K562 (cell line): ENCODE measurements around the gene DMGDH. TPM values are rescaled to one million over a fixed set of nuclear protein-coding genes. Genes with fewer than 3 reads are reported as not detected.

Experiments used
- ATAC-seq: fragments of 200-7000 bp; cut with Tn5 transposase; 3 replicates; pipeline ENCODE4 v1.9.1; 2020; ENCODE audit warnings: moderate library complexity
- BruUV-seq: library from RNA; stranded (reverse); fragments of 400-500 nt; replicated peaks from 2 replicates; lab custom pipeline; 2021; lab: Mats Ljungman, UMichigan
- CTCF ChIA-PET: fragments of 300-600 bp; formaldehyde crosslinking; extraction: SDS; loops from one replicate; lab custom pipeline; 2021; ENCODE audit warnings: low intra/inter-chr PET ratio; lab: Yijun Ruan, JAX
- POLR2A ChIA-PET: fragments of 300-600, 350-650 bp; sonication (Branson Sonifier 250); formaldehyde crosslinking; extraction: SDS; loops from one replicate; lab custom pipeline; 2021; ENCODE audit warnings: antibody characterized with exemption, inconsistent platforms; lab: Yijun Ruan, JAX
- DNase-seq, 4 experiments: peaks; one replicate each; pipeline versions ENCODE4 v3.0.0 to v3.0.0-alpha.2; 2011 to 2018; ENCODE audit warnings: low spot score in 3 of 4, mixed read lengths in 3 of 4; ENCODE audit errors: extremely low read depth in 1 of 4
- FAIRE-seq: peaks from 2 replicates; lab custom pipeline; 2011; peaks lifted over from hg19 to GRCh38; lab: Jason Lieb, UNC
- H2AFZ ChIP-seq: 2 replicates; pipeline ENCODE4 v1.6.0; 2011; ENCODE audit warnings: low read depth, low read length, control low read depth, inconsistent platforms
- H3K27ac ChIP-seq: fragments of 200-600 bp; 3 replicates; pipeline ENCODE4 v1.8.0; 2011; ENCODE audit warnings: low read depth, mild to moderate bottlenecking, control low read depth, inconsistent platforms, low read length, moderate library complexity, mixed read lengths; ENCODE audit errors: extremely low read depth
- H3K27me3 ChIP-seq, 2 experiments: fragments of 300-600 bp in 1 of 2; 2 replicates in 1 of 2; 3 replicates in 1 of 2; pipeline versions ENCODE4 v1.6.0 to v1.8.0; 2011; ENCODE audit warnings: inconsistent platforms in 2 of 2, low read length in 2 of 2, mild to moderate bottlenecking in 1 of 2, mixed read lengths in 1 of 2, moderate library complexity in 1 of 2; ENCODE audit not compliant: control insufficient read depth in 2 of 2, insufficient read depth in 2 of 2
- H3K36me3 ChIP-seq: fragments of 300-600 bp; 3 replicates; pipeline ENCODE4 v1.8.0; 2011; ENCODE audit warnings: mild to moderate bottlenecking, low read length, inconsistent platforms; ENCODE audit not compliant: control insufficient read depth, insufficient read depth
- H3K4me1 ChIP-seq, 2 experiments: fragments of 200-600 bp in 1 of 2; replicated peaks in 1 of 2; 2 replicates in 1 of 2; 3 replicates in 1 of 2; pipeline versions ENCODE4 v1.5.1 to v1.8.0; 2011; ENCODE audit warnings: inconsistent platforms in 2 of 2, low read length in 2 of 2, mild to moderate bottlenecking in 1 of 2, mixed read lengths in 1 of 2, moderate library complexity in 1 of 2; ENCODE audit not compliant: control insufficient read depth in 2 of 2, insufficient read depth in 2 of 2
- H3K4me2 ChIP-seq: 2 replicates; pipeline ENCODE4 v1.6.1; 2011; ENCODE audit warnings: low read length, control low read depth, inconsistent platforms, mixed read lengths; ENCODE audit not compliant: insufficient read depth
- H3K4me3 ChIP-seq: fragments of 200-600 bp; sonication (generic), shearing (Covaris generic); 2 replicates; pipeline ENCODE4 v1.5.1; 2016; ENCODE audit warnings: control low read depth, inconsistent platforms
- H3K79me2 ChIP-seq: fragments of 200-600 bp; 3 replicates; pipeline ENCODE4 v1.8.0; 2011; ENCODE audit warnings: low read length, inconsistent platforms; ENCODE audit not compliant: control insufficient read depth, insufficient read depth
- H3K9ac ChIP-seq, 2 experiments: 2 replicates each; pipeline versions ENCODE4 v1.6.0 to v1.6.1; 2011; ENCODE audit warnings: low read depth in 2 of 2, low read length in 2 of 2, control low read depth in 1 of 2, inconsistent platforms in 1 of 2, mild to moderate bottlenecking in 1 of 2, mixed read lengths in 1 of 2; ENCODE audit not compliant: insufficient read depth in 1 of 2
- H3K9me1 ChIP-seq: one replicate; pipeline ENCODE4 v1.6.0; 2011; ENCODE audit warnings: inconsistent platforms, mild to moderate bottlenecking, low read length, moderate library complexity; ENCODE audit not compliant: control insufficient read depth, insufficient read depth
- H3K9me3 ChIP-seq: replicated peaks from 2 replicates; pipeline ENCODE4 v1.5.1; 2011; ENCODE audit warnings: low read depth, low read length, inconsistent platforms; ENCODE audit not compliant: control insufficient read depth, insufficient read depth
- H4K20me1 ChIP-seq: replicated peaks from 2 replicates; pipeline ENCODE4 v1.6.1; 2011; ENCODE audit warnings: low read length, inconsistent platforms, mixed read lengths; ENCODE audit not compliant: control insufficient read depth, insufficient read depth
- CHD4 ChIP-seq: fragments of 200-600 bp; sonication (generic); IDR thresholded peaks from 3 replicates; pipeline ENCODE4 v1.6.1; 2012; ENCODE audit warnings: low read depth, mild to moderate bottlenecking, mixed read lengths, low read length, inconsistent platforms; ENCODE audit not compliant: insufficient read depth, insufficient replicate concordance, poor library complexity, severe bottlenecking
- COPS2 ChIP-seq: fragments of 450-650 bp; conservative IDR thresholded peaks from 2 replicates; pipeline ENCODE4 v1.6.1; 2016; ENCODE audit warnings: mild to moderate bottlenecking, moderate library complexity
- E2F4 ChIP-seq: sonication (generic); formaldehyde crosslinking; IDR thresholded peaks from 2 replicates; pipeline ENCODE4 v1.8.0; 2022; ENCODE audit warnings: mild to moderate bottlenecking, low read depth, missing genetic modification reagents
- HNRNPL ChIP-seq: fragments of 200-400 bp; formaldehyde crosslinking; IDR thresholded peaks from 2 replicates; pipeline ENCODE4 v1.6.1; 2017; ENCODE audit warnings: low read depth, mild to moderate bottlenecking, low read length
- POU5F1 ChIP-seq: fragments of 150-350 bp; IDR thresholded peaks from 2 replicates; pipeline ENCODE4 v1.6.1; 2014; ENCODE audit warnings: borderline replicate concordance, low read length, low read depth, mild to moderate bottlenecking; ENCODE audit not compliant: partially characterized antibody
- PRDM10 ChIP-seq: fragments of 450-650 bp; IDR thresholded peaks from 2 replicates; pipeline ENCODE4 v1.6.1; 2018; ENCODE audit not compliant: partially characterized antibody
- RBM22 ChIP-seq: fragments of 200-400 bp; formaldehyde crosslinking; IDR thresholded peaks from 2 replicates; pipeline ENCODE4 v1.6.1; 2018; ENCODE audit warnings: low read length, low read depth; ENCODE audit not compliant: poor library complexity, severe bottlenecking
- RFX7 ChIP-seq: fragments of 250-450 bp; sonication (Bioruptor Pico); IDR thresholded peaks from 2 replicates; pipeline ENCODE4 v1.5.1; 2021; ENCODE audit warnings: mild to moderate bottlenecking
- RUNX1 ChIP-seq: sonication (generic); IDR thresholded peaks from 2 replicates; pipeline ENCODE4 v1.6.1; 2016; ENCODE audit warnings: antibody characterized with exemption, low read depth
- SMARCA5 ChIP-seq: fragments of 450-650 bp; IDR thresholded peaks from 2 replicates; pipeline ENCODE4 v1.6.1; 2016
- TCFL5 ChIP-seq: fragments of 250-450 bp; sonication (Bioruptor Pico); conservative IDR thresholded peaks from 2 replicates; pipeline ENCODE4 v1.6.1; 2021; ENCODE audit warnings: mild to moderate bottlenecking, moderate library complexity, matching md5 sums
- ZBED1 ChIP-seq: IDR thresholded peaks from 2 replicates; pipeline ENCODE4 v1.6.1; 2014
- ZBTB12 ChIP-seq: fragments of 250-450 bp; sonication (Bioruptor Pico); IDR thresholded peaks from 2 replicates; pipeline ENCODE4 v1.4.0; 2020
- ZBTB49 ChIP-seq: sonication (generic); formaldehyde crosslinking; IDR thresholded peaks from 2 replicates; pipeline ENCODE4 v1.8.0; 2022; ENCODE audit warnings: missing genetic modification reagents, mild to moderate bottlenecking, borderline replicate concordance
- ZC3H4 ChIP-seq: sonication (generic); formaldehyde crosslinking; IDR thresholded peaks from 2 replicates; pipeline ENCODE4 v1.9.0; 2021; ENCODE audit warnings: missing genetic modification reagents, borderline replicate concordance
- WGBS: fragments of 100-300 bp; shearing (Covaris generic); methylation state at CpG from one replicate; pipeline ENCODE4 v1.1.6; 2016; ENCODE audit warnings: low coverage, mixed read lengths; ENCODE audit not compliant: insufficient coverage; ENCODE audit errors: missing lambda C conversion rate; 5-methylcytosine and 5-hydroxymethylcytosine counted together
- in situ Hi-C: fragments of 300-500 bp; cut with MboI; formaldehyde crosslinking; loops from 4 replicates; pipeline ENCODE4 v1.15.0; 2018; ENCODE audit warnings: inconsistent platforms, mixed read lengths
- intact Hi-C: fragments of 100-400 bp; cut with micrococcal nuclease; formaldehyde crosslinking; loops from 2 replicates; pipeline ENCODE4 v1.14.2; 2022
- polyA plus RNA-seq, 8 experiments: library from polyadenylated mRNA; depleted of rRNA in 4 of 8; stranded (reverse) in 5 of 8; unstranded in 3 of 8; fragments of >200 nt; fragmentation: Nextera tagmentation in 2 of 8; fragmentation: Illumina TruSeq in 1 of 8; extraction: Ambion mirVana in 2 of 8; extraction: Trizol in 1 of 8; gene quantifications; 2 replicates each; pipeline versions ENCODE4 v1.2.1 to v1.2.3, GENCODE V29; 2011 to 2014; ENCODE audit warnings: inconsistent platforms in 1 of 8, missing spikeins in 1 of 8
- total RNA-seq, 7 experiments: library from RNA; depleted of rRNA in 6 of 7; stranded (reverse); fragments of >200 nt in 6 of 7; fragmentation: Illumina TruSeq in 2 of 7; extraction: Trizol in 2 of 7; gene quantifications; 2 replicates each; pipeline versions ENCODE4 v1.2.1 to v1.2.3, GENCODE V29; 2011 to 2021; ENCODE audit warnings: low replicate concordance in 1 of 7

DMGDH gene
- total and polyA plus RNA-seq, 9 of the 15 experiments (the other 6 are each of a cell fraction or from before 2014, with no cell fraction given) = 0.13 to 0.58 TPM; not detected in 7

GRCh38 chr5:79050498-79050897 is 19.0 kb downstream of the DMGDH start:
- BruUV-seq = no TSS peak
- POLR2A ChIA-PET = no interaction called here
- no peak for FAIRE-seq
- Histone ChIP-seq H4K20me1 (no peaks in the 10 kb centered on the region), H3K4me2 (no peak overlapping the region), H2AFZ (no peak overlapping the region), H3K4me3 (no peak overlapping the region), H3K36me3 (no peaks in the 10 kb centered on the region), H3K27ac (no peak overlapping the region), H3K9me3 (no peaks in the 10 kb centered on the region), H3K27me3 (peaks cover 10 to 11% of the 10 kb centered on the region in 2 experiments; a peak in 3 of 5 replicates), H3K9me1 (no peaks in the 10 kb centered on the region), H3K4me1 (no peaks in the 10 kb centered on the region), H3K79me2 (no peaks in the 10 kb centered on the region), H3K9ac (no peak overlapping the region)
- CTCF ChIA-PET = interaction anchor here (0.5 kb wide), 1 partner anchor 499 kb away, joined by 4 read pairs; no protein-coding TSS in a partner anchor
- ATAC-seq = no peak
- no peak for DNase-seq
- 0% methylated on average over 3 of the region's 3 CpGs for WGBS
- intact Hi-C loops (no loop called here), in situ Hi-C loops (no loop called here)
- TF ChIP-seq COPS2 (no peak), RFX7 (CRISPR knock-in tag) (no peak), HNRNPL (no peak), PRDM10 (no peak), ZBTB49 (CRISPR knock-in tag) (no peak), RUNX1 (no peak), TCFL5 (no peak), ZC3H4 (CRISPR knock-in tag) (no peak), SMARCA5 (no peak), POU5F1 (no peak), E2F4 (CRISPR knock-in tag) (no peak), ZBED1 (no peak), CHD4 (no peak), ZBTB12 (CRISPR knock-in tag) (no peak), RBM22 (no peak)
